Neural progenitor cell (in vitro differentiated cells): ENCODE measurements around the gene NT5DC3. TPM values are rescaled to one million over a fixed set of nuclear protein-coding genes. Genes with fewer than 3 reads are reported as not detected.
A peak's percentile ranks its signal among the peaks of the same experiment; 100 is the strongest.

ENCODE experiments used
- DNase-seq: peaks from one replicate; pipeline ENCODE4 v3.0.0-alpha.2; 2016; ENCODE audit warnings: low spot score
- H2AFZ ChIP-seq: fragments of 200-600 bp; sonication (generic); replicated peaks from 2 replicates; pipeline ENCODE4 v1.6.1; 2016; ENCODE audit warnings: antibody characterized with exemption
- H3F3A ChIP-seq: fragments of 200-600 bp; sonication (generic); 2 replicates; pipeline ENCODE4 v1.6.1; 2016; ENCODE audit warnings: antibody characterized with exemption, low read depth
- H3K27ac ChIP-seq: fragments of 200-600 bp; sonication (generic); 2 replicates; pipeline ENCODE4 v1.5.1; 2016; ENCODE audit warnings: mild to moderate bottlenecking
- H3K27me3 ChIP-seq: fragments of 200-600 bp; sonication (generic); 2 replicates; pipeline ENCODE4 v1.6.1; 2016; ENCODE audit warnings: mild to moderate bottlenecking, moderate library complexity
- H3K36me3 ChIP-seq: fragments of 200-600 bp; sonication (generic); 2 replicates; pipeline ENCODE4 v1.5.1; 2016
- H3K4me1 ChIP-seq: fragments of 200-600 bp; sonication (generic); 2 replicates; pipeline ENCODE4 v1.6.1; 2016; ENCODE audit warnings: mixed run types
- H3K4me2 ChIP-seq: fragments of 200-600 bp; sonication (generic); 2 replicates; pipeline ENCODE4 v1.6.1; 2016
- H3K4me3 ChIP-seq: fragments of 200-600 bp; sonication (generic); 2 replicates; pipeline ENCODE4 v1.5.1; 2016
- H3K79me2 ChIP-seq: fragments of 200-600 bp; sonication (generic); 2 replicates; pipeline ENCODE4 v1.6.1; 2016; ENCODE audit warnings: low read depth
- H3K9ac ChIP-seq: fragments of 200-600 bp; sonication (generic); 2 replicates; pipeline ENCODE4 v1.6.1; 2016
- H3K9me3 ChIP-seq: fragments of 200-600 bp; sonication (generic); 2 replicates; pipeline ENCODE4 v1.5.1; 2016; ENCODE audit warnings: low read depth
- H4K20me1 ChIP-seq: fragments of 200-600 bp; sonication (generic); 2 replicates; pipeline ENCODE4 v1.6.1; 2016; ENCODE audit warnings: low read depth
- H3K27ac Mint-ChIP-seq: 3 replicates; pipeline ENCODE4 v1.8.0; 2021; ENCODE audit warnings: mixed read lengths
- H3K27me3 Mint-ChIP-seq: 2 replicates; pipeline ENCODE4 v1.8.0; 2022; ENCODE audit warnings: low read depth, mild to moderate bottlenecking, inconsistent platforms, moderate library complexity, mixed read lengths; ENCODE audit not compliant: insufficient read depth
- H3K36me3 Mint-ChIP-seq: 3 replicates; pipeline ENCODE4 v1.8.0; 2021; ENCODE audit warnings: mixed read lengths
- H3K4me1 Mint-ChIP-seq: 3 replicates; pipeline ENCODE4 v1.8.0; 2021; ENCODE audit warnings: mixed read lengths
- H3K4me3 Mint-ChIP-seq: 3 replicates; pipeline ENCODE4 v1.8.0; 2021; ENCODE audit warnings: mild to moderate bottlenecking, moderate library complexity, mixed read lengths
- H3K9me3 Mint-ChIP-seq: 3 replicates; pipeline ENCODE4 v1.8.0; 2020; ENCODE audit warnings: mixed read lengths
- EZH2 ChIP-seq: fragments of 200-600 bp; sonication (generic); IDR thresholded peaks from 2 replicates; pipeline ENCODE4 v1.6.1; 2017; ENCODE audit warnings: antibody characterized with exemption, mild to moderate bottlenecking, moderate library complexity
- EZH2phosphoT487 ChIP-seq: fragments of 200-600 bp; sonication (generic); IDR thresholded peaks from 2 replicates; pipeline ENCODE4 v1.6.1; 2017; ENCODE audit warnings: antibody characterized with exemption
- total RNA-seq: library from RNA; depleted of rRNA; stranded (reverse); fragments of >200 nt; gene quantifications from 2 replicates; pipeline ENCODE4 v1.2.3, GENCODE V29; 2015; ENCODE audit warnings: low replicate concordance
- TF ChIP-seq, protein P1 (sequence below): fragments of 200-600 bp; sonication (generic); IDR thresholded peaks from 2 replicates; pipeline ENCODE4 v1.5.1; 2017; ENCODE audit warnings: antibody characterized with exemption, mild to moderate bottlenecking

Gene NT5DC3
- total RNA-seq, 1 donor from 2014 or later: 3.1 TPM

DNA sequence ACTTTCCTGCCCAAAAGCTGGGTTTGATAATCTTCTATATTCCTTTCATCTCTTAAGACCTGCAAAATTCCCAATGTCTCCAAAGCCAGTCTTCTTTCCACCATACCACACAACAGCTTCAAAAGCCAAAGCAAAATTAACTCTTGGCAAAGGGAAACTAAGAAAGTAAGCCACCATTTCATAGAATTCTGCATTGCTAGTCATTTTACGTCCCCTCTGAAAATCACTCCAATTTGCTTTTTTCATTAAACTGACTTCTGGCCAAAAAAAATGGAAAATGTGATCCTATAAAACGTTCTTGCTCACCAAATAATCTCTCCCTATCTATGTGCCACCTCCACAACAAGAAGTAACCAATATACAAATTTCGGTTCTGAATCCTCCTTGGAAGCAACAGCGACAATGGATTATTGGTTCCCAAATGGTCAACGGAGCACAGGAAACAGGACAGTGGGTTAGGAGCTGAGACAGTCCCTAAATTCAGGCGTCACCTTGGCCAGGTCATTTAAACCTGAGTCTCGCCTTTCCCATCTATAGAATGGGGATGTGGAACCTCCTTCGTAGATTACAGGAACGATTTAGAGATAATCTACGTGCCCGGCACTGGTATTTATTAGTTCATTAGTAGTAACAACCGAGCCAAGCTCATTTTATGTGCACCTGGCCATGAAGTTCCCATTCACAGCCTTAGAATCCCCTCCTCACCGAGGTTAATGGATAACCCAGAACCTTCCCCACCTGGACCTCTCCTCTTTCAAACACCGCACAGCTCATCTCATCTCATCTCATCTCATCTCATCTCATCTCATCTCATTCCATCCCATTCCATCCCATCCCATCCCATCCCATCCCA is 1.2 kb downstream of the NT5DC3 start:
- Histone ChIP-seq H2AFZ (no peak overlapping the region), H3K4me1 (peaks cover 5% of the 10 kb centered on the region), H3K27ac (no peak overlapping the region), H3K9ac (no peak overlapping the region), H3K4me3 (peak overlapping the region; percentile 92), H3K79me2 (peaks cover 20% of the 10 kb centered on the region), H4K20me1 (no peaks in the 10 kb centered on the region), H3F3A (no peaks in the 10 kb centered on the region), H3K9me3 (no peaks in the 10 kb centered on the region), H3K4me2 (peak overlapping the region; percentile 100), H3K36me3 (no peaks in the 10 kb centered on the region), H3K27me3 (peaks cover 24% of the 10 kb centered on the region)
- Mint-ChIP-seq H3K9me3 (peaks cover 3% of the 10 kb centered on the region), H3K27ac (no peak overlapping the region), H3K27me3 (peaks cover 2% of the 10 kb centered on the region), H3K4me3 (peak overlapping the region; percentile 87), H3K36me3 (peaks cover 6% of the 10 kb centered on the region), H3K4me1 (peaks cover 24% of the 10 kb centered on the region)
- DNase-seq: no peak
- no peak for TF ChIP-seq EZH2phosphoT487
- TF ChIP-seq EZH2: no peak
- TF ChIP-seq, protein P1, sequence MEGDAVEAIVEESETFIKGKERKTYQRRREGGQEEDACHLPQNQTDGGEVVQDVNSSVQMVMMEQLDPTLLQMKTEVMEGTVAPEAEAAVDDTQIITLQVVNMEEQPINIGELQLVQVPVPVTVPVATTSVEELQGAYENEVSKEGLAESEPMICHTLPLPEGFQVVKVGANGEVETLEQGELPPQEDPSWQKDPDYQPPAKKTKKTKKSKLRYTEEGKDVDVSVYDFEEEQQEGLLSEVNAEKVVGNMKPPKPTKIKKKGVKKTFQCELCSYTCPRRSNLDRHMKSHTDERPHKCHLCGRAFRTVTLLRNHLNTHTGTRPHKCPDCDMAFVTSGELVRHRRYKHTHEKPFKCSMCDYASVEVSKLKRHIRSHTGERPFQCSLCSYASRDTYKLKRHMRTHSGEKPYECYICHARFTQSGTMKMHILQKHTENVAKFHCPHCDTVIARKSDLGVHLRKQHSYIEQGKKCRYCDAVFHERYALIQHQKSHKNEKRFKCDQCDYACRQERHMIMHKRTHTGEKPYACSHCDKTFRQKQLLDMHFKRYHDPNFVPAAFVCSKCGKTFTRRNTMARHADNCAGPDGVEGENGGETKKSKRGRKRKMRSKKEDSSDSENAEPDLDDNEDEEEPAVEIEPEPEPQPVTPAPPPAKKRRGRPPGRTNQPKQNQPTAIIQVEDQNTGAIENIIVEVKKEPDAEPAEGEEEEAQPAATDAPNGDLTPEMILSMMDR: no peak

DNA sequence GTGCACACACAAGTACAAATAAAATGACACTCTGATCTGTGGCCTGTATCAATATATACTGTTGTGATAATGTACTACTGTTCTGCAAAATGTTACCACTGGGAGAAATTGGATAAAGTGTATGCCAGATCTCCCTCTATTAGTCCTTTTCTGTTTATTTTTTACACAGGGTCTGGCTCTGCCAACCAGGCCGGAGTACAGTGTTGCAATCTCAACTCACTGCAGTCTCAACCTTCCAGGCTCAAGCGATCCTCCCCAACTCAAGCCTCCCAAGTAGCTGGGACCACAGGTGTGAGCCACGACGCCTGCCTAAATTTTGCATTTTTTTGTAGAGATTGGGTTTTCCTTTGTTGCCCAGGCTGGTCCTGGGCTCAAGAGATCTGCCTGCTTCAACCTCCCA is 1.9 kb downstream of the NT5DC3 start:
- no peaks in the 10 kb centered on the region for H3K9me3 ChIP-seq
- H3K27me3 Mint-ChIP-seq: peaks cover 2% of the 10 kb centered on the region
- no peak overlapping the region for H2AFZ ChIP-seq
- no peaks in the 10 kb centered on the region for H3K36me3 ChIP-seq
- H3K27me3 ChIP-seq: peaks cover 24% of the 10 kb centered on the region
- no peak overlapping the region for H3K4me3 ChIP-seq
- H3K27ac ChIP-seq: no peak overlapping the region
- peaks cover 3% of the 10 kb centered on the region for H3K9me3 Mint-ChIP-seq
- H3K9ac ChIP-seq: no peak overlapping the region
- no peak for TF ChIP-seq EZH2
- TF ChIP-seq, protein P1: no peak
- TF ChIP-seq EZH2phosphoT487: no peak
- no peaks in the 10 kb centered on the region for H4K20me1 ChIP-seq
- no peak overlapping the region for H3K4me3 Mint-ChIP-seq
- H3K27ac Mint-ChIP-seq: no peak overlapping the region
- H3K4me2 ChIP-seq: no peak overlapping the region
- H3F3A ChIP-seq: no peaks in the 10 kb centered on the region
- peaks cover 30% of the 10 kb centered on the region for H3K4me1 Mint-ChIP-seq
- no peak for DNase-seq
- peaks cover 12% of the 10 kb centered on the region for H3K4me1 ChIP-seq
- peaks cover 6% of the 10 kb centered on the region for H3K36me3 Mint-ChIP-seq
- H3K79me2 ChIP-seq: peaks cover 23% of the 10 kb centered on the region

DNA sequence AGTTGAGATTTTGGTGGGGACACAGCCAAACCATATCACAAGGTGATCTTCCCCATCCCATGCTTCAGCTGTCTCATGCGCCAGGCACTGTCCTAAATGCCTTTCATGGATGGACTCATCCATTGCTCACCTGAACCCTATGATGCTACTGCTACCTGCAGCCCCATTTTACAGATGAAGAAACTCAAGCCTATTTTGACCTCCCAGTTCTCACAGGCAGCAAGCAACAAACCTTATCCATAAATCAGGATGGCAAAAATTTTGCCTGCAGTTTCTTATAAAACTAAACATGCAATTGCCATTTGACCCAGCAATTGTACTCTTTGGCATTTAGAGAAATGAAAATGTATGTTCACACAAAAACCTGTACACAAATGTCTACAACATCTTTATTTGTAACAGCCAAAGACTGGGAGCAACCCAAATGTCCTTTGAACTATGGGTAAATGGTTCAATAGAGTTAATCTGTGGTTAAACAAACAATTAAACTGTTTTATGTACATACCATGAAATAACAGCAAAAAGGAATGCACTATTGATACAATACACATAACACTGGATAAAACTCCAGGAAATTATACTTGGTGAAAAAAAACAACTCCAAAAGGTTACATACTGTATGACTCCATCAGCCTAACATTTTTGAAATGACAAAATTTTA is 2.6 kb downstream of the NT5DC3 start:
- no peak overlapping the region for H3K4me3 ChIP-seq
- H3K4me1 ChIP-seq: peaks cover 13% of the 10 kb centered on the region
- H3F3A ChIP-seq: no peaks in the 10 kb centered on the region
- no peak overlapping the region for H3K27ac ChIP-seq
- peaks cover 3% of the 10 kb centered on the region for H3K9me3 Mint-ChIP-seq
- H3K9ac ChIP-seq: no peak overlapping the region
- no peak overlapping the region for H3K4me2 ChIP-seq
- H3K4me3 Mint-ChIP-seq: peak overlapping the region; percentile 23
- H3K36me3 ChIP-seq: no peaks in the 10 kb centered on the region
- no peak for DNase-seq
- TF ChIP-seq EZH2 (no peak), EZH2phosphoT487 (no peak)
- TF ChIP-seq, protein P1: no peak
- H3K27me3 ChIP-seq: peaks cover 24% of the 10 kb centered on the region
- H3K9me3 ChIP-seq: no peaks in the 10 kb centered on the region
- H3K27ac Mint-ChIP-seq: no peak overlapping the region
- peaks cover 25% of the 10 kb centered on the region for H3K79me2 ChIP-seq
- H3K27me3 Mint-ChIP-seq: peaks cover 2% of the 10 kb centered on the region
- no peaks in the 10 kb centered on the region for H4K20me1 ChIP-seq
- H3K36me3 Mint-ChIP-seq: peaks cover 6% of the 10 kb centered on the region
- no peak overlapping the region for H2AFZ ChIP-seq
- peaks cover 36% of the 10 kb centered on the region for H3K4me1 Mint-ChIP-seq
